Stimulated activated CD4-positive, alpha-beta T cell treated with anti-CD3 and anti-CD28 coated beads, TNF-alpha, amount 100 ng/mL, for 24 hours (primary cell): ENCODE results near the gene STMN3.

Experiments used
- DNase-seq, 3 experiments: peaks; one replicate each; pipeline ENCODE4 v3.0.0-alpha.2; 2020; ENCODE audit warnings: low read depth in 3 of 3

STMN3 gene

GRCh38 chr20:63653041-63653973 lies at the start of gene STMN3:
STMN3 (minus strand) TSS chr20:63653424; CDS start chr20:63653345, 79 bp downstream.
- DNase-seq = peak; percentile 39 to 71 (median 39)

- no peak for DNase-seq
Observed at GRCh38 chr20:63702036-63702665, 48.9 kb upstream of the STMN3 start.

- DNase-seq = no peak
Observed at GRCh38 chr20:63701329-63702035, 48.3 kb upstream of the STMN3 start.

GRCh38 chr20:63701051-63701328 lies 47.8 kb upstream of the STMN3 start:
- DNase-seq = no peak

GRCh38 chr20:63700199-63701050 lies 47.2 kb upstream of the STMN3 start:
- DNase-seq = no peak

GRCh38 chr20:63699466-63700198 lies 46.4 kb upstream of the STMN3 start:
- no peak for DNase-seq

- peak; percentile 26 to 70 (median 39) for DNase-seq
Observed at GRCh38 chr20:63698739-63699465, 45.7 kb upstream of the STMN3 start.

GRCh38 chr20:63697868-63698545 lies 44.8 kb upstream of the STMN3 start:
- DNase-seq = no peak

- no peak for DNase-seq
Observed at GRCh38 chr20:63697357-63697867, 44.2 kb upstream of the STMN3 start.

GRCh38 chr20:63696628-63697356 lies 43.6 kb upstream of the STMN3 start, which contains the start of gene TNFRSF6B:
TNFRSF6B (plus strand) TSS chr20:63696652; CDS start chr20:63696768, 116 bp downstream.
- DNase-seq = no peak

- no peak for DNase-seq
Observed at GRCh38 chr20:63696306-63696627, 43.0 kb upstream of the STMN3 start.

GRCh38 chr20:63695424-63696305 lies 42.4 kb upstream of the STMN3 start:
- DNase-seq = no peak

GRCh38 chr20:63694584-63695423 lies 41.6 kb upstream of the STMN3 start:
- no peak for DNase-seq

GRCh38 chr20:63693733-63694583 lies 40.7 kb upstream of the STMN3 start:
- DNase-seq = no peak

- DNase-seq = no peak
Observed at GRCh38 chr20:63693083-63693732, 40.0 kb upstream of the STMN3 start.
